Stomach (tissue), 4 donors: Measurements from ENCODE around the gene RILP.

Experiments used
- POLR2A ChIP-seq, 4 donors: fragments of 450-650 bp; IDR thresholded peaks; one replicate each; pipeline ENCODE4 v1.6.1; 2016; ENCODE audit warnings: antibody characterized with exemption in 4 of 4, control low read depth in 2 of 4, mild to moderate bottlenecking in 1 of 4, moderate library complexity in 1 of 4
- POLR2AphosphoS5 ChIP-seq, 3 donors: sonication (generic); formaldehyde crosslinking; IDR thresholded peaks; one replicate each; pipeline ENCODE4 v1.6.1; 2016; ENCODE audit warnings: antibody characterized with exemption in 3 of 3
- TF ChIP-seq, protein P1 (sequence below), 7 experiments: fragments of 450-650 bp in 4 of 7; fragments of 200-600 bp in 3 of 7; sonication (generic) in 3 of 7; IDR thresholded peaks; one replicate each; pipeline ENCODE4 v1.5.1; 2016 to 2019; ENCODE audit warnings: antibody characterized with exemption in 7 of 7, control low read depth in 2 of 7, mild to moderate bottlenecking in 1 of 7

DNA sequence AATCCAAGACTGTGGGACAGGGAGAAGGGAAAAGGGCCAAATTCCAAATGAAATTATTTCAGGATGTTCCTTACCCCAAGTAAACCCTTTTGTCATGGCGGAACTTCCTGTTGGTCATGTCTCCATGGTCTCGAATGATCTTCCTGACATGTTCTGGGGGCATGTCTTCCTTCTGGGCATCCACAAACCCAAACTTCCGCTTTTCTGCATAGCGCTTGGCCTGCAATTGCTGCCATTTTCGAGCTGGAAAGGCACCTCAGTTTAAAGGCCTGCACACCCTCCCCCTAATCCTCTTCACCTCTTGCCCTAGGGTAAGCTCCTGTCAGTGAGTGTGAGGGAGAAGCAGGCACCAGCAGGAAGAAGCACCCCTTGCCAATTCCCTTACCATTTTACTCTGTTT lies 33.8 kb upstream of the RILP start:
- TF ChIP-seq, protein P1, sequence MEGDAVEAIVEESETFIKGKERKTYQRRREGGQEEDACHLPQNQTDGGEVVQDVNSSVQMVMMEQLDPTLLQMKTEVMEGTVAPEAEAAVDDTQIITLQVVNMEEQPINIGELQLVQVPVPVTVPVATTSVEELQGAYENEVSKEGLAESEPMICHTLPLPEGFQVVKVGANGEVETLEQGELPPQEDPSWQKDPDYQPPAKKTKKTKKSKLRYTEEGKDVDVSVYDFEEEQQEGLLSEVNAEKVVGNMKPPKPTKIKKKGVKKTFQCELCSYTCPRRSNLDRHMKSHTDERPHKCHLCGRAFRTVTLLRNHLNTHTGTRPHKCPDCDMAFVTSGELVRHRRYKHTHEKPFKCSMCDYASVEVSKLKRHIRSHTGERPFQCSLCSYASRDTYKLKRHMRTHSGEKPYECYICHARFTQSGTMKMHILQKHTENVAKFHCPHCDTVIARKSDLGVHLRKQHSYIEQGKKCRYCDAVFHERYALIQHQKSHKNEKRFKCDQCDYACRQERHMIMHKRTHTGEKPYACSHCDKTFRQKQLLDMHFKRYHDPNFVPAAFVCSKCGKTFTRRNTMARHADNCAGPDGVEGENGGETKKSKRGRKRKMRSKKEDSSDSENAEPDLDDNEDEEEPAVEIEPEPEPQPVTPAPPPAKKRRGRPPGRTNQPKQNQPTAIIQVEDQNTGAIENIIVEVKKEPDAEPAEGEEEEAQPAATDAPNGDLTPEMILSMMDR (IDR thresholded peaks at IDR 0.05), result no peak
- no peak for TF ChIP-seq POLR2A (IDR thresholded peaks at IDR 0.05)
- no peak for TF ChIP-seq POLR2AphosphoS5 (IDR thresholded peaks at IDR 0.05)
